Measurements from ENCODE around the gene RRP1B. TPM values are rescaled to one million over a fixed set of nuclear protein-coding genes. Genes with fewer than 3 reads are reported as not detected.

Gene RRP1B
- total RNA-seq, 2 donors from 2014 or later: 17.6 to 31.5 TPM

GRCh38 chr21:43643193-43643592, 16.2 kb upstream of the RRP1B start:
- Histone ChIP-seq H3K27me3 (replicated peaks; ENCODE audit: insufficient read depth) (no peaks in the 10 kb centered on the region), H3K4me3 (no peak overlapping the region), H3K27ac (no peak overlapping the region), H3K36me3 (no peaks in the 10 kb centered on the region), H3K9me3 (no peaks in the 10 kb centered on the region), H3K4me1 (ENCODE audit: control insufficient read depth in 1 of 2, low read depth in 2 of 2) (peaks cover 0 to 9% of the 10 kb centered on the region in 2 donors)
- TF ChIP-seq, protein P1, sequence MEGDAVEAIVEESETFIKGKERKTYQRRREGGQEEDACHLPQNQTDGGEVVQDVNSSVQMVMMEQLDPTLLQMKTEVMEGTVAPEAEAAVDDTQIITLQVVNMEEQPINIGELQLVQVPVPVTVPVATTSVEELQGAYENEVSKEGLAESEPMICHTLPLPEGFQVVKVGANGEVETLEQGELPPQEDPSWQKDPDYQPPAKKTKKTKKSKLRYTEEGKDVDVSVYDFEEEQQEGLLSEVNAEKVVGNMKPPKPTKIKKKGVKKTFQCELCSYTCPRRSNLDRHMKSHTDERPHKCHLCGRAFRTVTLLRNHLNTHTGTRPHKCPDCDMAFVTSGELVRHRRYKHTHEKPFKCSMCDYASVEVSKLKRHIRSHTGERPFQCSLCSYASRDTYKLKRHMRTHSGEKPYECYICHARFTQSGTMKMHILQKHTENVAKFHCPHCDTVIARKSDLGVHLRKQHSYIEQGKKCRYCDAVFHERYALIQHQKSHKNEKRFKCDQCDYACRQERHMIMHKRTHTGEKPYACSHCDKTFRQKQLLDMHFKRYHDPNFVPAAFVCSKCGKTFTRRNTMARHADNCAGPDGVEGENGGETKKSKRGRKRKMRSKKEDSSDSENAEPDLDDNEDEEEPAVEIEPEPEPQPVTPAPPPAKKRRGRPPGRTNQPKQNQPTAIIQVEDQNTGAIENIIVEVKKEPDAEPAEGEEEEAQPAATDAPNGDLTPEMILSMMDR (IDR thresholded peaks at IDR 0.05): no peak
- ATAC-seq (ENCODE audit: insufficient number of reproducible peaks, low FRiP score, low read depth): no peak
- DNase-seq (ENCODE audit: low spot score): no peak

GRCh38 chr21:43644071-43644470, 15.3 kb upstream of the RRP1B start:
- ATAC-seq (ENCODE audit: insufficient number of reproducible peaks, low FRiP score, low read depth) (no peak), DNase-seq (ENCODE audit: low spot score) (no peak)
- Histone ChIP-seq H3K27me3 (replicated peaks; ENCODE audit: insufficient read depth) (no peaks in the 10 kb centered on the region), H3K4me3 (no peak overlapping the region), H3K4me1 (ENCODE audit: control insufficient read depth in 1 of 2, low read depth in 2 of 2) (peaks cover 0 to 9% of the 10 kb centered on the region in 2 donors), H3K36me3 (no peaks in the 10 kb centered on the region), H3K27ac (no peak overlapping the region), H3K9me3 (no peaks in the 10 kb centered on the region)
- TF ChIP-seq, protein P1 (IDR thresholded peaks at IDR 0.05): no peak

- no peaks in the 10 kb centered on the region for H3K27me3 ChIP-seq (replicated peaks; ENCODE audit: insufficient read depth)
- H3K36me3 ChIP-seq: no peaks in the 10 kb centered on the region
- DNase-seq (ENCODE audit: low spot score) (no peak), ATAC-seq (ENCODE audit: insufficient number of reproducible peaks, low FRiP score, low read depth) (no peak)
- TF ChIP-seq, protein P1 (IDR thresholded peaks at IDR 0.05): no peak
- no peak overlapping the region for H3K27ac ChIP-seq
- no peak overlapping the region for H3K4me3 ChIP-seq
- no peaks in the 10 kb centered on the region for H3K9me3 ChIP-seq
- peaks cover 0 to 9% of the 10 kb centered on the region in 2 donors for H3K4me1 ChIP-seq (ENCODE audit: control insufficient read depth in 1 of 2, low read depth in 2 of 2)
These were observed 14.8 kb upstream of the RRP1B start for GRCh38 chr21:43644609-43645008.

GRCh38 chr21:43645136-43645891, 14.0 kb upstream of the RRP1B start:
- Histone ChIP-seq H3K4me1 (ENCODE audit: control insufficient read depth in 1 of 2, low read depth in 2 of 2) (peaks cover 0 to 9% of the 10 kb centered on the region in 2 donors), H3K9me3 (no peaks in the 10 kb centered on the region), H3K36me3 (no peaks in the 10 kb centered on the region), H3K27ac (no peak overlapping the region), H3K27me3 (replicated peaks; ENCODE audit: insufficient read depth) (no peaks in the 10 kb centered on the region), H3K4me3 (peak overlapping the region; percentile 28)
- TF ChIP-seq, protein P1 (IDR thresholded peaks at IDR 0.05): peak; percentile 29
- ATAC-seq (ENCODE audit: insufficient number of reproducible peaks, low FRiP score, low read depth) (no peak), DNase-seq (ENCODE audit: low spot score) (no peak)

- no peaks in the 10 kb centered on the region for H3K27me3 ChIP-seq (replicated peaks; ENCODE audit: insufficient read depth)
- no peak for ATAC-seq (ENCODE audit: insufficient number of reproducible peaks, low FRiP score, low read depth)
- TF ChIP-seq, protein P1 (IDR thresholded peaks at IDR 0.05): no peak
- H3K9me3 ChIP-seq: no peaks in the 10 kb centered on the region
- DNase-seq (ENCODE audit: low spot score): no peak
- H3K27ac ChIP-seq: no peak overlapping the region
- H3K4me1 ChIP-seq (ENCODE audit: control insufficient read depth in 1 of 2, low read depth in 2 of 2): peaks cover 0 to 9% of the 10 kb centered on the region in 2 donors
- H3K4me3 ChIP-seq: peak overlapping the region; percentile 28
- no peaks in the 10 kb centered on the region for H3K36me3 ChIP-seq
These were observed 13.4 kb upstream of the RRP1B start for GRCh38 chr21:43645976-43646375.

All from thoracic aorta (tissue), 2 donors.